HCT116 (cell line): ENCODE data around the gene ATXN7L1. TPM values are rescaled to one million over a fixed set of nuclear protein-coding genes. Genes with fewer than 3 reads are reported as not detected.

Experiments
- ATAC-seq: fragments of 200-7000 bp; cut with Tn5 transposase; 2 replicates; pipeline ENCODE4 v1.9.1; 2020; ENCODE audit warnings: mild to moderate bottlenecking, moderate library complexity
- BruUV-seq: library from RNA; stranded (reverse); fragments of 400-500 nt; replicated peaks from 2 replicates; lab custom pipeline; 2021; lab: Mats Ljungman, UMichigan
- CTCF ChIA-PET: fragments of 300-600 bp; sonication (Branson Sonifier 250); formaldehyde crosslinking; loops from one replicate; lab custom pipeline; 2021; ENCODE audit warnings: antibody characterized with exemption; lab: Charles Lee
- POLR2A ChIA-PET: fragments of 300-600, 350-600 bp; sonication (Branson Sonifier 250); formaldehyde crosslinking; loops from one replicate; lab custom pipeline; 2021; ENCODE audit warnings: antibody characterized with exemption; lab: Charles Lee
- RAD21 ChIA-PET, 2 experiments: fragments of 300-600 bp; sonication (Branson Sonifier 250); formaldehyde crosslinking; loops; one replicate each; lab custom pipeline; 2023; ENCODE audit warnings: low total read pairs in 2 of 2; ENCODE audit not compliant: uncharacterized antibody in 2 of 2, unreplicated experiment in 2 of 2, low non-redundant PET in 1 of 2; lab: Charles Lee
- DNase-seq: peaks from one replicate; pipeline ENCODE4 v3.0.0-alpha.2; 2010; ENCODE audit warnings: low read depth, low spot score
- H2AFZ ChIP-seq: fragments of 200-600 bp; shearing (Covaris generic), sonication (generic); 2 replicates; pipeline ENCODE4 v1.6.1; 2017; ENCODE audit warnings: low read depth, mixed run types, mixed read lengths, antibody characterized with exemption, low read length; ENCODE audit not compliant: poor library complexity, severe bottlenecking
- H3K27ac ChIP-seq: 2 replicates; pipeline ENCODE4 v1.5.1; 2012; ENCODE audit warnings: low read depth, low read length
- H3K27me3 ChIP-seq: fragments of 200-600 bp; sonication (generic); 2 replicates; pipeline ENCODE4 v1.6.1; 2016; ENCODE audit warnings: mixed run types, low read length, mixed read lengths; ENCODE audit not compliant: insufficient read depth
- H3K36me3 ChIP-seq, 2 experiments: fragments of 200-500 bp in 1 of 2; fragments of 200-600 bp in 1 of 2; sonication (Bioruptor generic) in 1 of 2; sonication (generic) in 1 of 2; 2 replicates each; pipeline versions ENCODE4 v1.5.1 to v1.6.1; 2014 to 2016; ENCODE audit warnings: low read length in 2 of 2, inconsistent platforms in 1 of 2, mixed read lengths in 1 of 2, mixed run types in 1 of 2; ENCODE audit not compliant: insufficient read depth in 2 of 2, control insufficient read depth in 1 of 2
- H3K4me1 ChIP-seq, 2 experiments: fragments of 200-600 bp in 1 of 2; sonication (generic) in 1 of 2; 2 replicates each; pipeline versions ENCODE4 v1.5.1 to v1.6.1; 2012 to 2017; ENCODE audit warnings: low read length in 2 of 2, inconsistent platforms in 1 of 2, mild to moderate bottlenecking in 1 of 2, mixed read lengths in 1 of 2, mixed run types in 1 of 2, moderate library complexity in 1 of 2; ENCODE audit not compliant: insufficient read depth in 2 of 2, control insufficient read depth in 1 of 2
- H3K4me2 ChIP-seq: fragments of 200-600 bp; sonication (generic); 2 replicates; pipeline ENCODE4 v1.6.1; 2017; ENCODE audit warnings: mixed run types, low read length, mixed read lengths
- H3K4me3 ChIP-seq, 2 experiments: fragments of 200-600 bp in 1 of 2; sonication (generic) in 1 of 2; replicated peaks in 1 of 2; 2 replicates each; pipeline ENCODE4 v1.5.1; 2011 to 2016; ENCODE audit warnings: low read length in 2 of 2, control low read depth in 1 of 2, low read depth in 1 of 2, mild to moderate bottlenecking in 1 of 2, mixed read lengths in 1 of 2, mixed run types in 1 of 2
- H3K79me2 ChIP-seq: fragments of 200-600 bp; sonication (generic); 2 replicates; pipeline ENCODE4 v1.6.1; 2017; ENCODE audit warnings: mild to moderate bottlenecking, mixed run types, low read length, moderate library complexity, mixed read lengths; ENCODE audit not compliant: insufficient read depth
- H3K9ac ChIP-seq: fragments of 200-600 bp; sonication (generic); 2 replicates; pipeline ENCODE4 v1.6.1; 2016; ENCODE audit warnings: low read length, mixed read lengths
- H3K9me2 ChIP-seq: fragments of 200-600 bp; sonication (generic), shearing (Covaris generic); 2 replicates; pipeline ENCODE4 v1.6.1; 2017; ENCODE audit warnings: mixed run types, mild to moderate bottlenecking, moderate library complexity; ENCODE audit not compliant: insufficient read depth
- H3K9me3 ChIP-seq, 2 experiments: fragments of 200-500 bp in 1 of 2; fragments of 200-600 bp in 1 of 2; sonication (Bioruptor generic) in 1 of 2; sonication (generic) in 1 of 2; 2 replicates each; pipeline ENCODE4 v1.6.1; 2014 to 2017; ENCODE audit warnings: low read length in 2 of 2, mixed read lengths in 2 of 2, inconsistent platforms in 1 of 2, low read depth in 1 of 2, mild to moderate bottlenecking in 1 of 2, mixed run types in 1 of 2, moderate library complexity in 1 of 2; ENCODE audit not compliant: control insufficient read depth in 1 of 2, insufficient read depth in 1 of 2
- H4K20me1 ChIP-seq: fragments of 200-600 bp; sonication (generic), shearing (Covaris generic); 2 replicates; pipeline ENCODE4 v1.6.1; 2017; ENCODE audit warnings: mixed run types, mild to moderate bottlenecking, moderate library complexity; ENCODE audit not compliant: insufficient read depth
- CBX3 ChIP-seq: IDR thresholded peaks from 2 replicates; pipeline ENCODE4 v1.6.1; 2012; ENCODE audit warnings: low read depth
- CEBPB ChIP-seq: IDR thresholded peaks from 2 replicates; pipeline ENCODE4 v1.6.1; 2012; ENCODE audit warnings: low read depth
- ELF1 ChIP-seq: IDR thresholded peaks from 2 replicates; pipeline ENCODE4 v1.6.1; 2012; ENCODE audit warnings: low read depth, borderline replicate concordance
- EZH2 ChIP-seq: fragments of 200-600 bp; sonication (generic); IDR thresholded peaks from 2 replicates; pipeline ENCODE4 v1.6.1; 2017; ENCODE audit warnings: antibody characterized with exemption, mixed run types
- JUND ChIP-seq: IDR thresholded peaks from 2 replicates; pipeline ENCODE4 v1.6.1; 2012
- POLR2AphosphoS5 ChIP-seq: IDR thresholded peaks from 2 replicates; pipeline ENCODE4 v1.6.1; 2011; ENCODE audit warnings: mild to moderate bottlenecking, low read depth, low read length, moderate library complexity
- REST ChIP-seq: IDR thresholded peaks from 2 replicates; pipeline ENCODE4 v1.6.1; 2012; ENCODE audit warnings: low read depth
- SIN3A ChIP-seq: IDR thresholded peaks from 2 replicates; pipeline ENCODE4 v1.6.1; 2012; ENCODE audit warnings: low read depth
- TCF7L2 ChIP-seq: IDR thresholded peaks from 2 replicates; pipeline ENCODE4 v1.7.0; 2011; ENCODE audit warnings: borderline replicate concordance, inconsistent platforms; ENCODE audit not compliant: insufficient read depth, insufficient read length; ENCODE audit errors: extremely low read depth
- ZBTB33 ChIP-seq: IDR thresholded peaks from 2 replicates; pipeline ENCODE4 v1.6.1; 2011; ENCODE audit warnings: mild to moderate bottlenecking, low read length, moderate library complexity; ENCODE audit not compliant: insufficient replicate concordance; ENCODE audit errors: extremely low read depth
- intact Hi-C: fragments of 100-400 bp; cut with micrococcal nuclease; formaldehyde crosslinking; loops from 2 replicates; pipeline ENCODE4 v1.10.0; 2022
- total RNA-seq: library from RNA; stranded (reverse); gene quantifications from one replicate; pipeline ENCODE4 v1.2.1, GENCODE V29; 2021; ENCODE audit not compliant: unreplicated experiment

The ATXN7L1 gene
- total RNA-seq, 1 experiment from 2014 or later: 11.5 TPM

GRCh38 chr7:105799006-105799405 is 77.4 kb downstream of the ATXN7L1 start:
- Histone ChIP-seq H3K36me3 (no peaks in the 10 kb centered on the region), H3K4me1 (peaks cover 7 to 34% of the 10 kb centered on the region in 2 experiments), H3K9ac (no peak overlapping the region), H3K9me3 (no peaks in the 10 kb centered on the region), H2AFZ (no peak overlapping the region), H3K27me3 (no peaks in the 10 kb centered on the region), H3K27ac (no peak overlapping the region), H4K20me1 (no peaks in the 10 kb centered on the region), H3K79me2 (no peaks in the 10 kb centered on the region), H3K4me2 (no peak overlapping the region), H3K4me3 (no peak overlapping the region), H3K9me2 (no peaks in the 10 kb centered on the region)
- CTCF ChIA-PET: no interaction called here
- RAD21 ChIA-PET: no interaction called here
- ATAC-seq (no peak), DNase-seq (no peak)
- no peak for TF ChIP-seq REST
- no TSS peak for BruUV-seq
- intact Hi-C loops: no loop called here
- POLR2A ChIA-PET: no interaction called here

DNA sequence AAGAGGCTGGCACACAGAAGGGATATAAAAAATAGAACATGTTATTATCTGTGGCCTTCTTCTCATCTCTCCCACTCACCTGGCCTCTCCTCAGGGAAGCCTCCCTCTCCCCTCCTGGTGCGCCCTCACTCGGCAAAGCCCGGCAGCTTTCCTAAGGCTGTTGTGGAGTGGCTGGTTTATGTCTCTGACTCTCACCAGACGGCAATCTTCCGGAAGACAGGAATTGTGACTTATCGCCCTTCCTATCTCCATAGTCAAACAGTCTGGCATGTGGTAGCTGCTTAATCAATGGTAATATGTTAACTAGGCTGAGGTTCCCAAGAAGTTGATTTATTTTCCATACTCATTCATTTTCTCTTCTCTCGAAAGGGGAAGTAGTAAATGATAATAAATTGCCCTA is 78.7 kb downstream of the ATXN7L1 start:
- ChIA-PET CTCF (no interaction called here), POLR2A (no interaction called here), RAD21 (no interaction called here)
- Histone ChIP-seq H3K4me1 (peaks cover 4 to 31% of the 10 kb centered on the region in 2 experiments; a peak in 2 of 4 replicates), H3K9ac (no peak overlapping the region), H3K27ac (no peak overlapping the region), H3K79me2 (no peaks in the 10 kb centered on the region), H3K36me3 (no peaks in the 10 kb centered on the region)
- intact Hi-C loops: no loop called here
- TF ChIP-seq JUND (no peak), ELF1 (no peak), POLR2AphosphoS5 (no peak), ZBTB33 (no peak), CEBPB (no peak), TCF7L2 (no peak), SIN3A (no peak), EZH2 (no peak), CBX3 (no peak)
- TF ChIP-seq, all 23 proteins: peak for 0
- Histone ChIP-seq H3K27me3 (no peaks in the 10 kb centered on the region), H3K9me2 (no peaks in the 10 kb centered on the region), H3K4me2 (no peak overlapping the region), H3K9me3 (no peaks in the 10 kb centered on the region), H4K20me1 (no peaks in the 10 kb centered on the region), H2AFZ (no peak overlapping the region), H3K4me3 (no peak overlapping the region)
- DNase-seq (no peak), ATAC-seq (no peak)
- no TSS peak for BruUV-seq
